ENCODE data around the gene UBE3D. TPM values are rescaled to one million over a fixed set of nuclear protein-coding genes. Genes with fewer than 3 reads are reported as not detected.

UBE3D gene
- total RNA-seq, 1 experiment from 2014 or later = 10.9 TPM

GRCh38 chr6:82866446-82866845 is 199.2 kb downstream of the UBE3D start:
- Histone ChIP-seq H3K4me1 (no peaks in the 10 kb centered on the region), H3K27me3 (replicated peaks; ENCODE audit: control insufficient read depth, insufficient read depth, low read length) (no peaks in the 10 kb centered on the region), H3K4me3 (ENCODE audit: low read depth, low read length) (no peak overlapping the region), H3K9me3 (no peaks in the 10 kb centered on the region), H3K36me3 (ENCODE audit: control insufficient read depth, insufficient read depth, low read length) (no peaks in the 10 kb centered on the region)
- POLR2A ChIA-PET = no interaction called here
- Mint-ChIP-seq H3K36me3 (ENCODE audit: insufficient read depth, unreplicated experiment) (no peaks in the 10 kb centered on the region), H3K27ac (ENCODE audit: unreplicated experiment) (no peak overlapping the region), H3K9me3 (ENCODE audit: unreplicated experiment) (no peaks in the 10 kb centered on the region), H3K4me1 (ENCODE audit: low read depth, unreplicated experiment) (no peaks in the 10 kb centered on the region), H3K4me3 (ENCODE audit: unreplicated experiment) (no peak overlapping the region), H3K27me3 (ENCODE audit: insufficient read depth, unreplicated experiment) (peaks cover 4% of the 10 kb centered on the region)
- no peak for DNase-seq
- no TSS peak for BruUV-seq (replicated peaks)
- no peak for TF ChIP-seq CTCF (IDR thresholded peaks at IDR 0.05; ENCODE audit: insufficient read depth in 1 of 2, low read depth in 1 of 2, low read length in 1 of 2, severe bottlenecking in 1 of 2, unreplicated experiment in 1 of 2)
- intact Hi-C loops (cut with micrococcal nuclease; ENCODE audit: unreplicated experiment) = no loop called here
- CTCF ChIA-PET = no interaction called here

GRCh38 chr6:82865461-82865860 is 200.2 kb downstream of the UBE3D start:
- H3K36me3 Mint-ChIP-seq (ENCODE audit: insufficient read depth, unreplicated experiment) = no peaks in the 10 kb centered on the region
- no peak overlapping the region for H3K4me3 ChIP-seq (ENCODE audit: low read depth, low read length)
- no peaks in the 10 kb centered on the region for H3K9me3 ChIP-seq
- no peaks in the 10 kb centered on the region for H3K36me3 ChIP-seq (ENCODE audit: control insufficient read depth, insufficient read depth, low read length)
- no TSS peak for BruUV-seq (replicated peaks)
- ChIA-PET POLR2A (no interaction called here), CTCF (no interaction called here)
- no peak overlapping the region for H3K4me3 Mint-ChIP-seq (ENCODE audit: unreplicated experiment)
- TF ChIP-seq CTCF (IDR thresholded peaks at IDR 0.05; ENCODE audit: insufficient read depth in 1 of 2, low read depth in 1 of 2, low read length in 1 of 2, severe bottlenecking in 1 of 2, unreplicated experiment in 1 of 2) = no peak
- H3K4me1 Mint-ChIP-seq (ENCODE audit: low read depth, unreplicated experiment) = no peaks in the 10 kb centered on the region
- DNase-seq = no peak
- no peaks in the 10 kb centered on the region for H3K27me3 ChIP-seq (replicated peaks; ENCODE audit: control insufficient read depth, insufficient read depth, low read length)
- intact Hi-C loops (cut with micrococcal nuclease; ENCODE audit: unreplicated experiment) = no loop called here
- peaks cover 4% of the 10 kb centered on the region for H3K27me3 Mint-ChIP-seq (ENCODE audit: insufficient read depth, unreplicated experiment)
- H3K27ac Mint-ChIP-seq (ENCODE audit: unreplicated experiment) = no peak overlapping the region
- no peaks in the 10 kb centered on the region for H3K4me1 ChIP-seq
- no peaks in the 10 kb centered on the region for H3K9me3 Mint-ChIP-seq (ENCODE audit: unreplicated experiment)

GRCh38 chr6:82863781-82864180 is 201.9 kb downstream of the UBE3D start:
- Mint-ChIP-seq H3K4me1 (ENCODE audit: low read depth, unreplicated experiment) (no peaks in the 10 kb centered on the region), H3K27ac (ENCODE audit: unreplicated experiment) (no peak overlapping the region), H3K27me3 (ENCODE audit: insufficient read depth, unreplicated experiment) (peaks cover 4% of the 10 kb centered on the region), H3K4me3 (ENCODE audit: unreplicated experiment) (no peak overlapping the region), H3K9me3 (ENCODE audit: unreplicated experiment) (no peaks in the 10 kb centered on the region), H3K36me3 (ENCODE audit: insufficient read depth, unreplicated experiment) (no peaks in the 10 kb centered on the region)
- no TSS peak for BruUV-seq (replicated peaks)
- Histone ChIP-seq H3K9me3 (no peaks in the 10 kb centered on the region), H3K36me3 (ENCODE audit: control insufficient read depth, insufficient read depth, low read length) (no peaks in the 10 kb centered on the region), H3K4me3 (ENCODE audit: low read depth, low read length) (no peak overlapping the region), H3K27me3 (replicated peaks; ENCODE audit: control insufficient read depth, insufficient read depth, low read length) (no peaks in the 10 kb centered on the region), H3K4me1 (no peaks in the 10 kb centered on the region)
- POLR2A ChIA-PET = no interaction called here
- intact Hi-C loops (cut with micrococcal nuclease; ENCODE audit: unreplicated experiment) = no loop called here
- DNase-seq = no peak
- CTCF ChIA-PET = no interaction called here
- no peak for TF ChIP-seq CTCF (IDR thresholded peaks at IDR 0.05; ENCODE audit: insufficient read depth in 1 of 2, low read depth in 1 of 2, low read length in 1 of 2, severe bottlenecking in 1 of 2, unreplicated experiment in 1 of 2)

Measured in Caco-2 (cell line).